PC-9 (cell line): Measurements from ENCODE around the gene USHBP1. TPM values are rescaled to one million over a fixed set of nuclear protein-coding genes. Genes with fewer than 3 reads are reported as not detected.

Experiments
- BruUV-seq: library from RNA; stranded (reverse); fragments of 400-500 nt; replicated peaks from 2 replicates; lab custom pipeline; 2021; lab: Mats Ljungman, UMichigan
- CTCF ChIA-PET: fragments of 300-600 bp; sonication (Branson Sonifier 250); formaldehyde crosslinking; loops from one replicate; lab custom pipeline; 2022; ENCODE audit warnings: antibody characterized with exemption; lab: Charles Lee
- POLR2A ChIA-PET: fragments of 300-600 bp; sonication (Branson Sonifier 250); formaldehyde crosslinking; loops from one replicate; lab custom pipeline; 2022; ENCODE audit warnings: antibody characterized with exemption; ENCODE audit not compliant: unreplicated experiment; lab: Charles Lee
- DNase-seq, 2 experiments: peaks; one replicate each; pipeline versions ENCODE4 v3.0.0 to v3.0.0-alpha.2; 2015 to 2022; ENCODE audit warnings: mixed read lengths in 1 of 2
- H2AFZ ChIP-seq: fragments of 200-600 bp; sonication (generic); 2 replicates; pipeline ENCODE4 v1.8.1; 2017; ENCODE audit warnings: antibody characterized with exemption
- H3F3A ChIP-seq: fragments of 200-600 bp; sonication (generic); 2 replicates; pipeline ENCODE4 v1.8.1; 2017; ENCODE audit warnings: antibody characterized with exemption, mild to moderate bottlenecking, low read depth; ENCODE audit not compliant: insufficient read depth
- H3K27ac ChIP-seq: fragments of 200-600 bp; sonication (generic); 2 replicates; pipeline ENCODE4 v1.6.1; 2016; ENCODE audit warnings: mixed run types
- H3K27me3 ChIP-seq: fragments of 200-600 bp; sonication (generic); 2 replicates; pipeline ENCODE4 v1.6.1; 2016; ENCODE audit warnings: low read depth, mixed run types; ENCODE audit not compliant: insufficient read depth
- H3K36me3 ChIP-seq: fragments of 200-600 bp; sonication (generic); 2 replicates; pipeline ENCODE4 v1.6.1; 2016; ENCODE audit warnings: low read depth, mixed run types
- H3K4me1 ChIP-seq: fragments of 200-600 bp; sonication (generic); replicated peaks from 2 replicates; pipeline ENCODE4 v1.6.1; 2016; ENCODE audit warnings: mixed run types; ENCODE audit not compliant: insufficient read depth
- H3K4me2 ChIP-seq: fragments of 200-600 bp; sonication (generic); 2 replicates; pipeline ENCODE4 v1.6.1; 2017; ENCODE audit warnings: mixed run types
- H3K4me3 ChIP-seq: fragments of 200-600 bp; sonication (generic); 2 replicates; pipeline ENCODE4 v1.6.1; 2016; ENCODE audit warnings: mixed run types
- H3K79me2 ChIP-seq: fragments of 200-600 bp; sonication (generic); 2 replicates; pipeline ENCODE4 v1.6.1; 2017; ENCODE audit warnings: low read depth, mixed run types
- H3K9me2 ChIP-seq: fragments of 200-600 bp; sonication (generic); 2 replicates; pipeline ENCODE4 v1.8.1; 2017; ENCODE audit warnings: mild to moderate bottlenecking; ENCODE audit not compliant: insufficient read depth
- H3K9me3 ChIP-seq: fragments of 200-600 bp; sonication (generic); 2 replicates; pipeline ENCODE4 v1.8.1; 2016; ENCODE audit warnings: low read depth; ENCODE audit not compliant: insufficient read depth
- H4K20me1 ChIP-seq: fragments of 200-600 bp; sonication (generic); 2 replicates; pipeline ENCODE4 v1.8.1; 2017; ENCODE audit not compliant: insufficient read depth
- CTCF ChIP-seq: fragments of 200-600 bp; sonication (generic); conservative IDR thresholded peaks from 2 replicates; pipeline ENCODE4 v1.6.1; 2017; ENCODE audit warnings: mixed run types, antibody characterized with exemption, mild to moderate bottlenecking, moderate library complexity
- EZH2 ChIP-seq: fragments of 200-600 bp; sonication (generic); IDR thresholded peaks from 2 replicates; pipeline ENCODE4 v1.8.0; 2017; ENCODE audit warnings: antibody characterized with exemption, low read depth
- intact Hi-C: fragments of 100-400 bp; cut with micrococcal nuclease; formaldehyde crosslinking; loops from one replicate; pipeline ENCODE4 v1.10.0; 2022; ENCODE audit not compliant: unreplicated experiment
- total RNA-seq: library from RNA; stranded (reverse); gene quantifications from 2 replicates; pipeline ENCODE4 v1.2.3, GENCODE V29; 2021

USHBP1 gene
- total RNA-seq, 1 experiment from 2014 or later, result not detected

- CTCF ChIA-PET, result interaction anchor here (0.6 to 0.7 kb wide), 2 partner anchors 8 to 16 kb away, joined by 3 to 6 read pairs; no protein-coding TSS in a partner anchor
These were observed 1.5 kb upstream of the USHBP1 start for GRCh38 chr19:17266026-17266425.

DNA sequence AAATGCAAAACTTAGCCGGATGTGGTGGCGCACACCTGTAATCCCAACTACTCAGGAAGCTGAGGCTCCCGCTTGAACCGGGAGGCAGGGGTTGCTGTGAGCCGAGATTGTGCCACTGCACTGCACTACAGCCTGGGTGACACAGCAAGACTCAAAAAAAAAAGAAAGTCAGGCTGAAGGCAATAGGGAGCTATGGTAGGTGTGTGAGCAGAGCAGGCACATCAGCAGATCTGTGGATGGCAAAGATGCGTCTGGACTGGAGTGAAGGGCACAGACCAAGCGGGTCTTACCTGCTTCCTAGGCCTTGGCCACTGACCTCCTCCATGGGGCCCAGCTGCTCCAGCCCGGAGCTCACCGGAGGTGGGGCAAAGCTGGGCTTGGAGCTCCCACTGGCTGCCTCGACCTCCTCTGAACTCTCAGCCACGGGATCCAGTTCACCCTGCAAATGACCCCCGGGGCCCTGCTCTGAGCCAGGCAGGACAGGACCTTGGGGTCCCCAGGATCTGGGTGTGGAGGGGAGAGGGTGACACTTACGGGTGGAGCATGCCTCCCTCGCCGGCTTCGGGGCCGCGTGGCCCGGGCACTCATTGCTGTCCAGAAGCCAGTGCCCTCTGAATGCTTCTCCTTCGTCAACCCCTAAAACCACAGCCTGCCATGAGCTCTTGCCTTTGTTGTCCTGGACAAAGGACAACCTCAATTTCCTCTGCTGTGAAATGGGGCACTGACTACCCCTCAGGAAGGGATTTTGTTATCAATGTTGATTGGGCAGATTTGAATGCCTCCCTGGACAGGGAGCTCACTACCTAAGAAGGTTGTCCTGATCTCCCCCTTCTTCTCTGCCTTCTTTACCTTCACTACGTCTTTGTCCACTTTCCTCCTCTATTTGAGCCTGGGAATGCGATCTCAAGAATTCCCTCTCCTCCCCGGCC is 569 bp downstream of the USHBP1 start:
- peak in 1 of 2 experiments; percentile 32 for DNase-seq
- Histone ChIP-seq H3K9me2 (no peaks in the 10 kb centered on the region), H3K4me3 (no peak overlapping the region), H4K20me1 (no peaks in the 10 kb centered on the region), H3F3A (peaks cover 32% of the 10 kb centered on the region), H3K27ac (no peak overlapping the region), H3K27me3 (no peaks in the 10 kb centered on the region), H3K79me2 (peaks cover 14% of the 10 kb centered on the region), H3K4me2 (no peak overlapping the region), H3K4me1 (peaks cover 28% of the 10 kb centered on the region), H3K36me3 (no peaks in the 10 kb centered on the region), H2AFZ (no peak overlapping the region), H3K9me3 (no peaks in the 10 kb centered on the region)
- intact Hi-C loops, result loop anchor here (5.0 kb wide), 1 partner anchor 37 kb away; the partner anchor contains the start of gene OCEL1
- POLR2A ChIA-PET, result no interaction called here
- CTCF ChIA-PET, result no interaction called here
- BruUV-seq, result no TSS peak
- TF ChIP-seq CTCF (no peak), EZH2 (no peak)

More at GRCh38 chr19:17266026-17266425, 1.5 kb upstream of the USHBP1 start:
- Histone ChIP-seq H3K4me1 (peaks cover 26% of the 10 kb centered on the region), H3F3A (peaks cover 32% of the 10 kb centered on the region), H3K4me3 (no peak overlapping the region), H3K27me3 (no peaks in the 10 kb centered on the region), H2AFZ (no peak overlapping the region; the same call in 1 of the 2 replicates), H3K36me3 (peaks cover 5% of the 10 kb centered on the region; the same call in 1 of the 2 replicates), H3K9me3 (no peaks in the 10 kb centered on the region), H3K27ac (peak overlapping the region; percentile 70), H3K9me2 (no peaks in the 10 kb centered on the region), H3K4me2 (peak overlapping the region; percentile 34), H4K20me1 (no peaks in the 10 kb centered on the region), H3K79me2 (peaks cover 17% of the 10 kb centered on the region)
- POLR2A ChIA-PET, result interaction anchor here (1.4 kb wide), 1 partner anchor 17 kb away, joined by 8 read pairs; no protein-coding TSS in a partner anchor
- intact Hi-C loops, result no loop called here
- TF ChIP-seq EZH2 (no peak), CTCF (no peak)
- DNase-seq, result peak in 1 of 2 experiments; percentile 97
- BruUV-seq, result no TSS peak

GRCh38 chr19:17262557-17262956 is 2.0 kb downstream of the USHBP1 start:
- POLR2A ChIA-PET, result no interaction called here
- intact Hi-C loops, result loop anchor here (5.0 kb wide), 1 partner anchor 35 kb away; the partner anchor contains the start of gene OCEL1
- Histone ChIP-seq H3K4me2 (no peak overlapping the region), H3K27me3 (no peaks in the 10 kb centered on the region), H3K79me2 (peaks cover 2% of the 10 kb centered on the region), H3K27ac (no peak overlapping the region), H3K9me3 (no peaks in the 10 kb centered on the region), H3K4me3 (no peak overlapping the region), H3K9me2 (no peaks in the 10 kb centered on the region), H4K20me1 (no peaks in the 10 kb centered on the region), H3F3A (peaks cover 27% of the 10 kb centered on the region), H2AFZ (no peak overlapping the region), H3K36me3 (no peaks in the 10 kb centered on the region), H3K4me1 (peaks cover 28% of the 10 kb centered on the region)
- CTCF ChIA-PET, result no interaction called here
- no peak for DNase-seq
- TF ChIP-seq CTCF (no peak), EZH2 (no peak)
- no TSS peak for BruUV-seq
